ENCODE results near the gene ABHD13. TPM values are rescaled to one million over a fixed set of nuclear protein-coding genes. Genes with fewer than 3 reads are reported as not detected.
A peak's percentile ranks its signal among the peaks of the same experiment; 100 is the strongest.
"Not testable (repeated sequence)": the region's sequence is repeated elsewhere in the genome, so short reads cannot be mapped to it uniquely, and the experiment has no call there.

ABHD13 gene
- total RNA-seq, 3 donors from 2014 or later = 6.6 to 7.4 (median 6.7) TPM

DNA sequence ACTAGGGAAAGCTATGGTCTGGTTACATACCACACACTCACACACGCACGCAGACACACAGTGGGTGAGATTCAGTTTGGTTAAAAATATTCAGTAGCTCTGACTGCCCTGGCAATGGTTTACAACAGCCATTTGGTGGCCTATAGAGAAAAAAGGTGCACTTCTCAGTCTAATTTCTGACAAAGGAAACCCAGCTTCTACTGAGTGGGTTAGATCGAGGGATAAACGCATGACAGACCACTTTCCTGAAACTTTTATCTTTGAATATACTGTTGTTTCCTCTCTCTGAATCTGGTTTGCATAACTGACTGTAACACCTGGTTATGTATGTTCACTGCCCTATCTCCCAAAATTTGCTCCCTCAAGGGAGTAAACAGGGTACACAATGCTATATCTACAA, 5.3 kb upstream of the ABHD13 start:
- Mint-ChIP-seq H3K4me1 (ENCODE audit: low read depth) (peaks cover 29% of the 10 kb centered on the region), H3K36me3 (ENCODE audit: insufficient read depth) (peaks cover 34% of the 10 kb centered on the region)
- no peak for ATAC-seq

DNA sequence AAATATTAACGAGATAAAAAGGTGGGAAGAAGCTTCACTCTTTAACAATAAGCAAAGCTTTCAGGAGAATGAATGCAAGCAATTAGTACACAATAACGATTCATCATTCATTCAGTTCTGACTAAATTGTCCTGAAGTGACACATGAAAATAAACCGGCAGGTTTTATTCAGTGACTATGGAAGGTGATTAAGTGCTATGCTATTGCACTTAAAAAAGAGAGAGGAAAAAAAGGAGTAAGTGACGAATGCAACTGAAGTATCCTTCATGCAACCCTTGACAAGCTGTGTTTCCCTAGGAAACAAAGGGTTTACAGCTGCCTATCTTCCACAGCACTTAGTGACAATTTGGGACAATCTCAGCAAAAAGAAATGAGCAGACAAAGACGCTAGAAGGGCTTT, 4.2 kb upstream of the ABHD13 start:
- peaks cover 30% of the 10 kb centered on the region for H3K4me1 Mint-ChIP-seq (ENCODE audit: low read depth)
- H3K4me3 Mint-ChIP-seq = peak overlapping the region; percentile 75
- H3K9me3 Mint-ChIP-seq = peaks cover 16% of the 10 kb centered on the region
- H3K27me3 Mint-ChIP-seq (ENCODE audit: low read depth) = no peaks in the 10 kb centered on the region
- no peak for ATAC-seq
- no peak for DNase-seq
- H3K36me3 Mint-ChIP-seq (ENCODE audit: insufficient read depth) = peaks cover 28% of the 10 kb centered on the region

More for the DNA sequence above, 5.3 kb upstream of the ABHD13 start:
- Mint-ChIP-seq H3K27me3 (ENCODE audit: low read depth) (no peaks in the 10 kb centered on the region), H3K9me3 (peaks cover 22% of the 10 kb centered on the region), H3K4me3 (no peak overlapping the region)
- no peak for DNase-seq

DNA sequence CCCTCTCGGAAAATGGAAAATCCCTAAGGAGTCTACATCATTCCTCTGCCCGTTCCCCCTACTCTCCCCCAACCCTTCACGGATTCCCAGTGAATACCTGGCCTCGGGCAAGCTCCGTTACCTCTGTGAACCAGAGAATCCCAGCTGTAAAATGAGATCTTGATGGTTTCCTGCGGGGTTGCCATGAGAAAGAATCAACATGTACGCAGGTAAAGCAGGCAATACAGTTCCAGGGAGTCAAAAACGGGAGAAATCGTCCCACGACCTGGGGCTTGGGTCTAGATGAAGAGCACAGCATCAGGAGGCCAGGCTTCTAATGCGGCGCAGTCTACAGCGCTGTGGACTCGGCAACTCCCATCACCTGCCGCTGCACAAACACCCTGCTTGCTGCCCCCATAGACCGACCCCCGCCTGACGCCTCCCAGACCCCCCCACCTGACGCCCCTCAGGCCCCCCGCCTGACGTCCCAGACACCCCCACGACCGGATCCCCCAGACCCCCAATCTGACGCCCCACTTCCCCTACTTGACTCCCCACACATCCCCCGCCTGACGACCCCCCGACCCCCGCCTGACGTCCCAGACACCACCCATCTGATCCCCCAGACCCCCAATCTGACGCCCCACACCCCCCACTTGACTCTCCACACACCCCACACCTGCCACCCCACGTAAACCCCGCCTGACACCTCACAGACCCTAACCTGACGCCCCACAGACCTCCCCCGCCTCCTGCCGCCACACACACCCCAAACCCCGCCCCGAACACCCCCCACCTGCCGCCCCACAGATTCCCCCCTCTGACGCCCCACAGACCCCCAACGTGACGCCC, 3.5 kb upstream of the ABHD13 start:
- peaks cover 9% of the 10 kb centered on the region for H3K9me3 Mint-ChIP-seq
- peaks cover 37% of the 10 kb centered on the region for H3K4me1 Mint-ChIP-seq (ENCODE audit: low read depth)
- peak; percentile 17 for DNase-seq
- peak overlapping the region; percentile 75 for H3K4me3 Mint-ChIP-seq
- no peaks in the 10 kb centered on the region for H3K27me3 Mint-ChIP-seq (ENCODE audit: low read depth)
- peaks cover 22% of the 10 kb centered on the region for H3K36me3 Mint-ChIP-seq (ENCODE audit: insufficient read depth)
- no peak for ATAC-seq

DNA sequence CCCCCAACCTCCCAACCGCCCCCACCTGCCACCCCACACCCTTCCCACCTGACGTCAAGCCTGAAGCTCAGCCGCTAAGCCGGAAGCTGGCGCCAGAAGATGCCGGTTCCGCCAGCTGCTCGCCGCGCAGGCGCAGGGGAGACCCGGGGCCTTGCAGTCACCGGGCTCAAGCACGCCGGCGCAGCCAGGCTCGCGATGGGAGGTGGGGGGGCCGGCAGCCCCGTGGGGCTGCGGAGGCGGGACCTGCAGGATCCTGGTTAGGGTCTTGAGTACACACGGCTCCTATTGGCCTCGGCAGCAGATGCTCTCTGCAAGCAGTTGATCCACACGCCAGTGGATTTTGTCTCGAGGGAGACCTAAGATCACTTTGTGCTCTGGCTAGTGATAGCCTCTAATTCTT, 2.8 kb upstream of the ABHD13 start, which contains the start of gene LIG4:
Gene LIG4 (minus strand): TSS at position 101 of the 400 bp plus-strand sequence. CDS start 4,268 bp downstream, outside the sequence.
- ATAC-seq = peak; percentile 62 to 68
- no peaks in the 10 kb centered on the region for H3K27me3 Mint-ChIP-seq (ENCODE audit: low read depth)

DNA sequence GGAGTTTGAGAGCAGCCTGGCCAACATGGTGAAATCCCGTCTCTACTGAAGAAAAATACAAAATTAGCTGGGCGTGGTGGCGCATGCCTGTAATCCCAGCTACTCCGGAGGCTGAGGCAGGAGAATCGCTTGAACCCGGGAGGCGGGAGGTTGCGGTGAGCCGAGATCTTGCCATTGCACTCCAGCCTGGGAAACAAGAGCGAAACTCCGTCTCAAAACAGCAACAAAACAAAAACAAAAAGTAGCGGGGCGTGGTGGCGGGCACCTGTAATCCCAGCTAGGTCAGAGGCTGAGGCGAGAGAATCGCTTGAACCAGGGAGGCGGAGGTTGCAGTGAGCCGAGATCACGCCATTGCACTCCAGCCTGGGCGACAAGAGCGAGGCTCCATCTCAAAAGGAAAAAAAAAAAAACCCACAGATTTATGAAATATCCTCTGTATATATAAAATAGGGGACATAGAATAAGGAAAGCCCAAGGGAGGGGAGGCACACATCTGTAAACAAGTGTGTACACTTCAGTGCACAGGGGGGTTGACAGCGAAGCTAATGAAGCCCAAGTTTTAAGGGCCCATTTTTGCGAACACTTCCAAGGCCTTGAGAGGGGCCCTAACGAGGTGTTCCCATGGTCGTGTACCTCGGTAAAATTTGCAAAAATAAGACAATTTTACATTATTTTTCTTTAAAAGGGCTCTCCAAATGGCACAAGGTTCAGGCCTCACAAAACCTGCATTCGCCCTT, 717 bp upstream of the ABHD13 start:
- not testable (repeated sequence) for H3K36me3 Mint-ChIP-seq (ENCODE audit: insufficient read depth); ATAC-seq; H3K27me3 Mint-ChIP-seq (ENCODE audit: low read depth); DNase-seq; H3K9me3 Mint-ChIP-seq
- Mint-ChIP-seq H3K4me3 (peak overlapping the region; percentile 93), H3K4me1 (ENCODE audit: low read depth) (peaks cover 55% of the 10 kb centered on the region)

More for the DNA sequence above, 2.8 kb upstream of the ABHD13 start, which contains the start of gene LIG4:
- peak within 1 kb of the TSS; percentile 75 for H3K4me3 Mint-ChIP-seq
- H3K4me1 Mint-ChIP-seq (ENCODE audit: low read depth) = peaks cover 45% of the 10 kb centered on the region
- peak; percentile 90 for DNase-seq
- H3K9me3 Mint-ChIP-seq = peaks cover 4% of the 10 kb centered on the region
- H3K36me3 Mint-ChIP-seq (ENCODE audit: insufficient read depth) = peaks cover 14% of the 10 kb centered on the region

DNA sequence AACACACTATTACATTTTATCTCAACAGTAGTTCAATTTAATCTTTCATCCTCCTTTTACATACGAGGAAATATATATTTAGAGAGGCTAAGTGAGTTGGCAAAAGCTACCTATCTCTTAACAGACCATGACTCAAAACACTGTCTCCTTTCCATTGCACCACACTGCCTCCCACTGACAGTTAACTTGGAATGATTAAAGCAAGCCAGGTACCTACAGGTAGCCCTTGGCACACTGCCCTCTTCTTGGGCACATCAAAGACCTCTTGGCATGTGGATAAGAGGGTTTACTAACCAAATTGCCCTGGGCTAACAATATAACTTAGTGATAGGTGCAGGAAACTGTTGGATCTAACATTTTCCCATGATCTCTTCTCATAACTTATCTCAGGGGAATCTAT, 1.8 kb downstream of the ABHD13 start:
- Mint-ChIP-seq H3K27me3 (ENCODE audit: low read depth) (no peaks in the 10 kb centered on the region), H3K36me3 (ENCODE audit: insufficient read depth) (no peaks in the 10 kb centered on the region), H3K4me3 (peak overlapping the region; percentile 93), H3K9me3 (no peaks in the 10 kb centered on the region), H3K4me1 (ENCODE audit: low read depth) (peaks cover 59% of the 10 kb centered on the region)
- DNase-seq = no peak
- no peak for ATAC-seq

DNA sequence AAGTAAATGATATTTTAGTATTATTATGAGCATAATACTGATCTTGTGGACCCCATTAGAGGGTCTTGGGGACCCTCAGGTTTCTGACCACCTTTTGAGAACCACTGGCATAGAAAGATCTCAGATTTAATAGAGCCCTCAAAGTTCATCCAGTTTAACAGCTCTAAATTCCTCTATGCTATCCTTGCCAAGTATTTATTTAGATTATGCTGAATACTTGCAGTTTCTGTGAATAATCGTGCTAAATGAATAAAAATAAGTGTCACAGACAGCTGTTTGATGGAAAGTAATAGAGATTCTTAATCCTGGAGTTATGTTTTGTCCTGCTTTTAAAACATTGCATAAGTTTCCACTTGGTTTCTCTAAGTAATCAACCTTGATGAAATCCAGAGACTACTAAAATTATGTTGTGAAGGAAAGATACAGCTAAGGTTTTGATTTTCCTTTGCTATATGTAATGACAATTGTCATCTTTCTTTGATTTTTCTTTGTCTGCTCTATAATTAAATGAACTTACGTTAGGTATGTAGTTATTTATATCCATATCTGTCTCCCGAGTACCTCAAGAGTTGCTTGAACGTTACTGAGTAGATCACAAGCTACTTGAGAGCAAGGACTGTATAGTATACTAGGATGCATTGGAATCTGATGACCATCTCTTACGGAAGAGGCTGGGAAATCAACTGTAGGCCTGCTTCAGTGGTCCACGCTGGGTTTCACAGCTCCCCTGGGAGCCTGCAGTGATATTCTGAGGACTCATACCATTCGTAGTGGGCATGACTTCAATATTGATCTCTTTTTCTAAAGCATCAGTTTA, 5.7 kb downstream of the ABHD13 start:
- no peak overlapping the region for H3K4me3 Mint-ChIP-seq
- no peaks in the 10 kb centered on the region for H3K36me3 Mint-ChIP-seq (ENCODE audit: insufficient read depth)
- no peaks in the 10 kb centered on the region for H3K9me3 Mint-ChIP-seq
- ATAC-seq (no peak), DNase-seq (no peak)
- peaks cover 71% of the 10 kb centered on the region for H3K4me1 Mint-ChIP-seq (ENCODE audit: low read depth)
- no peaks in the 10 kb centered on the region for H3K27me3 Mint-ChIP-seq (ENCODE audit: low read depth)

DNA sequence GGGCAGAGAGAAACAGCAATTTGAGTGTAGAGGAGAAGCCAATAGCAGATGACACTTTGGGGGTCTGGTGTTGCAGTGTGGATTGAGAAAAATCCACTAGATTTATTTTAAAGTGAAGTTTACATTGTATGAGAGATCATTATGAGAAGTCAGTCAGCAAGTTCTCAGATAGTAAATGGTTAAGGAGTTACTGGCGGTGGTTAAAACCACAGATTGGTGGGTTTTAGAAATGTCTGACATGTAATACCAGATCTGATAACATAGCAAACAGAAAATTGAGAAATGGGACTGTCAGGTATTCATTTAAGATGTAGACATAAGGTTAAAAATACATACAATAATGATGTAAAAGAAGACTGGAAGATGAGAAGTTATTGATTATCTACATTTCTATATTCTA, 7.2 kb downstream of the ABHD13 start:
- no peaks in the 10 kb centered on the region for H3K27me3 Mint-ChIP-seq (ENCODE audit: low read depth)
- peaks cover 61% of the 10 kb centered on the region for H3K4me1 Mint-ChIP-seq (ENCODE audit: low read depth)
- no peaks in the 10 kb centered on the region for H3K9me3 Mint-ChIP-seq
- H3K36me3 Mint-ChIP-seq (ENCODE audit: insufficient read depth) = peaks cover 13% of the 10 kb centered on the region
- peak; percentile 58 to 60 for ATAC-seq
- no peak for DNase-seq
- no peak overlapping the region for H3K4me3 Mint-ChIP-seq

DNA sequence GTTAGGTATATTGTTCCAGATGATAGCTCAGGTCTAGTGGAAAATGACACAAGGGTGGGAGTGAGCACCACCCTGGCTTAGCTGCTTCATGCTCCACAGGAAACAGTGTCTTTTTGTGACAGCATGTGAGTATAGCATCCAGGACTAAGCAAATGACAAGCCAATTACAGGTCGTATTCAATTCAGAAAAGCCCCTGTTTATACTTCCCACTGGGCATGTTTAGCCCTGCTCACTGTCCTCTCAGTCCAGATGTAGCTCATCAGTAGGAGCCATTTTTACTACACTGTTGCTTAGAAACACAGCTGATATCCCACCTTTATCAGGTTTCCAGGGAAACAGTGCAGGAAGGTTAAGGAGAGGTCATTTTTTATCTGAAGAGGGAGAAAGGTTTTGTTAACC, 8.0 kb downstream of the ABHD13 start:
- H3K27me3 Mint-ChIP-seq (ENCODE audit: low read depth) = no peaks in the 10 kb centered on the region
- ATAC-seq (peak in 1 of 2 donors; percentile 37), DNase-seq (no peak)
- H3K36me3 Mint-ChIP-seq (ENCODE audit: insufficient read depth) = peaks cover 13% of the 10 kb centered on the region
- no peaks in the 10 kb centered on the region for H3K9me3 Mint-ChIP-seq
- H3K4me1 Mint-ChIP-seq (ENCODE audit: low read depth) = peaks cover 55% of the 10 kb centered on the region
- H3K4me3 Mint-ChIP-seq = no peak overlapping the region

DNA sequence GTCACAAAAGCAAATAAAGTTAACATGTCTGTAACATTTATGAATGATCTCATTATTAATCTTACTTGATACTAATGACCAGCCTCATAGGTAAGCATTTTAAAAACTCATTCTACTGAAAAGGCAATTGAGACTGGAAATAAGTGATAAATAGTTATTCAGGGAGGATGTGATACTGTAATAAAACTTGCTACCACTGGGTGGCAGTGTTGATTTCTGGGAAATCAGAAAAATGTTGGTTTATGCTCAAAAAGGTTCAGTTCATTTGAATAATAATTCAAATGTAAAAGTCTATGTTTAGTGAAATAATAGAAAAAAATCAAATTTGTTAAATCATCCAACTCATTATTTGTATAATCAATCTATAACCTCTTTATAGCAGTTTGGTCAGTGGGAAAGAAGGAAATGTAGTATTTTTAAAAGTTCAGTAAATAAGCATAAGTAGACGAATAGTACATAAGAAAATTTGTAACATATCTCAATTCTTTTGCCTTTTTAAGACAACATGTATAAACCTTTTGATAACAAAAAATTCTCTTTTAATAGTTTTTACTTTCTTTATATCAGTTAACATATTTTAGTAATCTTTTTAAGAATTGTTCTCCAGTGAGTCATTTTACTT, 9.6 kb downstream of the ABHD13 start:
- Mint-ChIP-seq H3K36me3 (ENCODE audit: insufficient read depth) (peaks cover 13% of the 10 kb centered on the region), H3K4me3 (no peak overlapping the region), H3K9me3 (no peaks in the 10 kb centered on the region), H3K27me3 (ENCODE audit: low read depth) (no peaks in the 10 kb centered on the region), H3K4me1 (ENCODE audit: low read depth) (peaks cover 54% of the 10 kb centered on the region)
- no peak for ATAC-seq
- peak; percentile 10 for DNase-seq

DNA sequence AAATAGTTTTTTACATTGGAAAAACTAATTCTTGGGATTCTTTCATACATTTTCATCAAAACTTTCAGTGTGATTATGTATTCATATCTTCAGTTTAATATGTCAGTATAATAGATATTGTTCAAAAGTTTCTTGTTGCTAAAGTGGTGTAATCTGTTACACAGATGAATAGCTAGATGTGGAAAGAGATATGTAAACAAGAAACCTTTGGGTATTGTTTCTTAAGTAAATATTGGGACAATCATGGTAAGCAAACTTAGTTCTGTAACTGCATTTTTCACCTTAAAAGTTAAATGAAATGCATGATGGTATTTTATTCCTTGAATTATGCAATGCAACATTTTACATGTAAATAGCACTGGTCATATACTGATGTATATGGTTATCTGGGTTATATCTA, 12.2 kb downstream of the ABHD13 start:
- Mint-ChIP-seq H3K9me3 (no peaks in the 10 kb centered on the region), H3K36me3 (ENCODE audit: insufficient read depth) (peaks cover 17% of the 10 kb centered on the region), H3K4me3 (no peak overlapping the region), H3K27me3 (ENCODE audit: low read depth) (no peaks in the 10 kb centered on the region), H3K4me1 (ENCODE audit: low read depth) (peaks cover 34% of the 10 kb centered on the region)
- DNase-seq (no peak), ATAC-seq (no peak)

DNA sequence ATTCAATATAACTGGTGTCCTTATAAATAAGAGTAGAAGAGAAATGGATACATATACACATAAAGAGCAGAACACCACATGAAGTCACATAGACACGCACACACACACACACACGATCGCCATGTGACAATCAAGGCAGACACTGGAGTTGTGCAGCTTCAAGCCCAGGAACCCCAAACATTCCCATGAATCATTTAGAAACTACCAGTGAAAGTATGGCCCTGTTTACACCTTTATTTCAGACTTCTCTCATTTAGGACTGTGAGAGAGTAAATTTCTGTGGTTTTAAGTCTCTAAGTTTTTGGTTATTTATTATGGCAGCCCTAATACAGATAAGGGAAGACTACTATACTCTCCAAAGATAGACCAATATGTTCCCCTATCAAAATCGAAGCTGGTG, 31.0 kb downstream of the ABHD13 start:
- H3K9me3 Mint-ChIP-seq = peaks cover 42% of the 10 kb centered on the region
- DNase-seq (no peak), ATAC-seq (no peak)
- no peaks in the 10 kb centered on the region for H3K27me3 Mint-ChIP-seq (ENCODE audit: low read depth)
- no peaks in the 10 kb centered on the region for H3K4me1 Mint-ChIP-seq (ENCODE audit: low read depth)
- H3K36me3 Mint-ChIP-seq (ENCODE audit: insufficient read depth) = peaks cover 20% of the 10 kb centered on the region
- H3K4me3 Mint-ChIP-seq = no peak overlapping the region

DNA sequence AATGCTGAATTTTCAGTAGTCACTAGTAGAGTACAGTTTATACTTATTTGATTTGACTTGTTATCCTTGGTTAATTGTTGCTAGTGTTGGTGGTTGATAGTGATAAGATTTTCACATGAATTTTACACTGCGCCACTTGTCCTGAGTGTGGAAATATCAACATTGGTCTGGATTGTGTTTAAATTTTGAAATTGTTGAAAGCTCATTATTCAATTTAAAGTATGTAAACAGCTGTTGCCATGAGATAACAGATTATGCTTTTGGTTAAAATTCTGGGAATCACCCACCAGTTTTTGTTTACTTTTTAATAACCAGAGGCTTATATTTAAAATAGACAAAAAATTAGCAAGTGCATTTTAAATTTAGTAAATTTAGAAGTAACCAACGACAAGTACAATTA, 39.1 kb downstream of the ABHD13 start:
- peaks cover 15% of the 10 kb centered on the region for H3K36me3 Mint-ChIP-seq (ENCODE audit: insufficient read depth)
- no peak overlapping the region for H3K4me3 Mint-ChIP-seq
- H3K9me3 Mint-ChIP-seq = no peaks in the 10 kb centered on the region
- no peaks in the 10 kb centered on the region for H3K4me1 Mint-ChIP-seq (ENCODE audit: low read depth)
- DNase-seq = no peak
- ATAC-seq = no peak
- no peaks in the 10 kb centered on the region for H3K27me3 Mint-ChIP-seq (ENCODE audit: low read depth)
